T47D (cell line): ENCODE results near the gene PRDM9.
A peak's percentile ranks its signal among the peaks of the same experiment; 100 is the strongest.
"Not testable (repeated sequence)": the region's sequence is repeated elsewhere in the genome, so short reads cannot be mapped to it uniquely, and the experiment has no call there.

Experiments used
- DNase-seq, 2 experiments: peaks; one replicate each; pipeline versions ENCODE4 v3.0.0 to v3.0.0-alpha.2; 2011 to 2012; ENCODE audit warnings: low read depth in 1 of 2, low spot score in 1 of 2
- JUND ChIP-seq: IDR thresholded peaks from 2 replicates; pipeline ENCODE4 v1.6.1; 2012; ENCODE audit warnings: low read depth
- in situ Hi-C: cut with HindIII; loops from 2 replicates; pipeline ENCODE4 v1.10.0; 2016; ENCODE audit warnings: low sequenced_read_pairs, low pct_unique_long_range_greater_than_20kb

PRDM9 gene

GRCh38 chr5:23494558-23494957 is 12.9 kb upstream of the PRDM9 start:
- peak; percentile 84 for TF ChIP-seq JUND
- in situ Hi-C loops: no loop called here
- DNase-seq: peak; percentile 31 to 85

GRCh38 chr5:23496576-23496975 is 10.8 kb upstream of the PRDM9 start:
- TF ChIP-seq JUND: no peak
- in situ Hi-C loops: no loop called here
- DNase-seq: no peak

- in situ Hi-C loops: no loop called here
- TF ChIP-seq JUND: no peak
- peak in 1 of 2 experiments; percentile 74 for DNase-seq
These were observed 826 bp upstream of the PRDM9 start for GRCh38 chr5:23506329-23507236.

- in situ Hi-C loops, DNase-seq: not testable (repeated sequence)
These were observed 3.0 kb downstream of the PRDM9 start for GRCh38 chr5:23510434-23510833.

- no peak for DNase-seq
- in situ Hi-C loops: no loop called here
- TF ChIP-seq JUND: no peak
These were observed 15.1 kb downstream of the PRDM9 start for GRCh38 chr5:23522553-23522952.

GRCh38 chr5:23523031-23523430 is 15.6 kb downstream of the PRDM9 start:
- in situ Hi-C loops: no loop called here
- no peak for DNase-seq
- no peak for TF ChIP-seq JUND

- no peak for DNase-seq
- TF ChIP-seq JUND: no peak
- in situ Hi-C loops: no loop called here
These were observed 16.6 kb downstream of the PRDM9 start for GRCh38 chr5:23523998-23524397.

- no peak for DNase-seq
- in situ Hi-C loops: no loop called here
- TF ChIP-seq JUND: no peak
These were observed 18.3 kb downstream of the PRDM9 start for GRCh38 chr5:23525751-23526150.

- DNase-seq: peak in 1 of 2 experiments; percentile 73
- in situ Hi-C loops: not testable (repeated sequence)
These were observed 19.2 kb downstream of the PRDM9 start for GRCh38 chr5:23526616-23527015.

- in situ Hi-C loops: not testable (repeated sequence)
- peak in 1 of 2 experiments; percentile 90 for DNase-seq
These were observed 20.0 kb downstream of the PRDM9 start for GRCh38 chr5:23527216-23527920.

- in situ Hi-C loops: no loop called here
- TF ChIP-seq JUND: no peak
- no peak for DNase-seq
These were observed 21.3 kb downstream of the PRDM9 start for GRCh38 chr5:23528677-23529076.

GRCh38 chr5:23530571-23530970 is 23.2 kb downstream of the PRDM9 start:
- no peak for TF ChIP-seq JUND
- in situ Hi-C loops: no loop called here

GRCh38 chr5:23571059-23571458 is 63.6 kb downstream of the PRDM9 start:
- no peak for DNase-seq
- TF ChIP-seq JUND: no peak
- in situ Hi-C loops: no loop called here

More at GRCh38 chr5:23530571-23530970, 23.2 kb downstream of the PRDM9 start:
- no peak for DNase-seq
